Trophoblast cell (in vitro differentiated cells and primary cell): ENCODE results near the gene JARID2.

ENCODE experiments used
- DNase-seq, 2 donors: peaks; one replicate each; pipeline ENCODE4 v3.0.0-alpha.2; 2016
- H2AFZ ChIP-seq: 2 replicates; pipeline ENCODE4 v1.6.1; 2013; ENCODE audit warnings: low read length, moderate library complexity, mild to moderate bottlenecking; ENCODE audit not compliant: insufficient read depth, poor library complexity
- H2AK5ac ChIP-seq: 2 replicates; pipeline ENCODE4 v1.6.1; 2013; ENCODE audit warnings: mild to moderate bottlenecking, low read length
- H2BK120ac ChIP-seq: 2 replicates; pipeline ENCODE4 v1.6.1; 2013; ENCODE audit warnings: low read length, mild to moderate bottlenecking, moderate library complexity; ENCODE audit not compliant: insufficient read depth, poor library complexity
- H2BK12ac ChIP-seq: 2 replicates; pipeline ENCODE4 v1.6.1; 2013; ENCODE audit warnings: mild to moderate bottlenecking, low read length, moderate library complexity
- H2BK5ac ChIP-seq: 2 replicates; pipeline ENCODE4 v1.6.1; 2013; ENCODE audit warnings: low read length, low read depth, moderate library complexity, mild to moderate bottlenecking; ENCODE audit not compliant: poor library complexity
- H3K14ac ChIP-seq: 2 replicates; pipeline ENCODE4 v1.6.1; 2013; ENCODE audit warnings: mild to moderate bottlenecking, low read length
- H3K18ac ChIP-seq: 2 replicates; pipeline ENCODE4 v1.6.1; 2013; ENCODE audit warnings: mild to moderate bottlenecking, low read length
- H3K23ac ChIP-seq: 2 replicates; pipeline ENCODE4 v1.6.1; 2013; ENCODE audit warnings: low read length
- H3K27ac ChIP-seq: 2 replicates; pipeline ENCODE4 v1.5.1; 2013; ENCODE audit warnings: low read depth, mild to moderate bottlenecking, inconsistent platforms, low read length, moderate library complexity
- H3K27me3 ChIP-seq: 2 replicates; pipeline ENCODE4 v1.6.1; 2013; ENCODE audit warnings: inconsistent platforms, mild to moderate bottlenecking, low read length, moderate library complexity; ENCODE audit not compliant: insufficient read depth
- H3K36me3 ChIP-seq, 2 experiments: 1 replicate in 1 of 2; 2 replicates in 1 of 2; pipeline ENCODE4 v1.6.1; 2013; ENCODE audit warnings: low read length in 2 of 2, mild to moderate bottlenecking in 2 of 2, moderate library complexity in 1 of 2; ENCODE audit not compliant: insufficient read depth in 2 of 2, control insufficient read depth in 1 of 2
- H3K4ac ChIP-seq: 2 replicates; pipeline ENCODE4 v1.6.1; 2013; ENCODE audit warnings: low read depth, mild to moderate bottlenecking, low read length, moderate library complexity
- H3K4me1 ChIP-seq, 2 experiments: 1 replicate in 1 of 2; 2 replicates in 1 of 2; pipeline ENCODE4 v1.6.1; 2013; ENCODE audit warnings: low read length in 2 of 2, mild to moderate bottlenecking in 2 of 2, moderate library complexity in 1 of 2; ENCODE audit not compliant: insufficient read depth in 2 of 2, control insufficient read depth in 1 of 2
- H3K4me2 ChIP-seq: 2 replicates; pipeline ENCODE4 v1.6.1; 2013; ENCODE audit warnings: inconsistent platforms, mild to moderate bottlenecking, low read length, moderate library complexity
- H3K4me3 ChIP-seq: 2 replicates; pipeline ENCODE4 v1.5.1; 2013; ENCODE audit warnings: mild to moderate bottlenecking, low read depth, low read length, inconsistent platforms
- H3K79me1 ChIP-seq: one replicate; pipeline ENCODE4 v1.6.1; 2013; ENCODE audit warnings: low read length
- H3K79me2 ChIP-seq: 2 replicates; pipeline ENCODE4 v1.6.1; 2013; ENCODE audit warnings: low read length, mild to moderate bottlenecking; ENCODE audit not compliant: control insufficient read depth, insufficient read depth, poor library complexity
- H3K9ac ChIP-seq: 2 replicates; pipeline ENCODE4 v1.6.1; 2013; ENCODE audit warnings: mild to moderate bottlenecking, low read length
- H3K9me3 ChIP-seq: 2 replicates; pipeline ENCODE4 v1.6.1; 2013; ENCODE audit warnings: low read depth, mild to moderate bottlenecking, control low read depth, inconsistent platforms, low read length; ENCODE audit not compliant: insufficient read depth
- H4K12ac ChIP-seq: 2 replicates; pipeline ENCODE4 v1.6.1; 2013; ENCODE audit warnings: low read depth, mild to moderate bottlenecking, low read length, moderate library complexity
- H4K8ac ChIP-seq: 2 replicates; pipeline ENCODE4 v1.6.1; 2013; ENCODE audit warnings: low read depth, mild to moderate bottlenecking, low read length, moderate library complexity
- H4K91ac ChIP-seq: one replicate; pipeline ENCODE4 v1.6.1; 2013; ENCODE audit warnings: low read depth, mild to moderate bottlenecking, low read length, moderate library complexity
- WGBS: extraction: QIAGEN DNeasy Blood & Tissue Kit; methylation state at CpG from one replicate; pipeline ENCODE4 v1.1.7; 2013; ENCODE audit warnings: missing lambda C conversion rate; ENCODE audit not compliant: insufficient read length, insufficient coverage; ENCODE audit errors: extremely low coverage; 5-methylcytosine and 5-hydroxymethylcytosine counted together

Gene JARID2

GRCh38 chr6:15366003-15366535 is 120.2 kb downstream of the JARID2 start:
- WGBS: no CpG with 5 or more reads among the region's 6 CpGs
- no peak overlapping the region for H3K18ac ChIP-seq

GRCh38 chr6:15366879-15367278 is 121.0 kb downstream of the JARID2 start:
- H4K91ac ChIP-seq: no peak overlapping the region
- no peak for DNase-seq

More at GRCh38 chr6:15366003-15366535, 120.2 kb downstream of the JARID2 start:
- peak in 1 of 2 donors; percentile 72 for DNase-seq
- H2BK120ac ChIP-seq: no peak overlapping the region
- no peak overlapping the region for H2AFZ ChIP-seq
- no peak overlapping the region for H4K8ac ChIP-seq
- no peak overlapping the region for H3K27ac ChIP-seq
- H3K27me3 ChIP-seq: no peaks in the 10 kb centered on the region
- no peaks in the 10 kb centered on the region for H3K36me3 ChIP-seq
- H3K4me1 ChIP-seq: peaks cover 4 to 6% of the 10 kb centered on the region in 2 experiments
- no peak overlapping the region for H3K4me3 ChIP-seq
- H3K14ac ChIP-seq: no peak overlapping the region
- H3K4me2 ChIP-seq: no peak overlapping the region
- peaks cover 5% of the 10 kb centered on the region for H3K79me2 ChIP-seq
- H2BK12ac ChIP-seq: no peak overlapping the region
- H2BK5ac ChIP-seq: no peak overlapping the region
- H2AK5ac ChIP-seq: no peak overlapping the region
- H3K9ac ChIP-seq: no peak overlapping the region
- no peaks in the 10 kb centered on the region for H3K79me1 ChIP-seq
- no peaks in the 10 kb centered on the region for H3K9me3 ChIP-seq
- no peak overlapping the region for H3K4ac ChIP-seq
- H4K12ac ChIP-seq: no peak overlapping the region
- H4K91ac ChIP-seq: no peak overlapping the region
- no peak overlapping the region for H3K23ac ChIP-seq

GRCh38 chr6:15368186-15368585 is 122.3 kb downstream of the JARID2 start:
- Histone ChIP-seq H4K8ac (no peak overlapping the region), H3K4me1 (peaks cover 4 to 6% of the 10 kb centered on the region in 2 experiments), H2BK120ac (no peak overlapping the region), H3K27ac (no peak overlapping the region), H3K27me3 (no peaks in the 10 kb centered on the region), H3K18ac (no peak overlapping the region), H3K4me2 (no peak overlapping the region), H3K9ac (no peak overlapping the region), H3K4me3 (no peak overlapping the region), H4K91ac (no peak overlapping the region), H4K12ac (no peak overlapping the region), H3K36me3 (no peaks in the 10 kb centered on the region), H3K9me3 (no peaks in the 10 kb centered on the region), H2BK12ac (no peak overlapping the region), H3K79me1 (no peaks in the 10 kb centered on the region), H3K4ac (no peak overlapping the region), H3K23ac (no peak overlapping the region), H2AK5ac (no peak overlapping the region), H3K14ac (no peak overlapping the region), H2BK5ac (no peak overlapping the region), H3K79me2 (peaks cover 5% of the 10 kb centered on the region), H2AFZ (no peak overlapping the region)
- no peak for DNase-seq

More at GRCh38 chr6:15366879-15367278, 121.0 kb downstream of the JARID2 start:
- no peak overlapping the region for H3K4me3 ChIP-seq
- H2BK120ac ChIP-seq: no peak overlapping the region
- H2AK5ac ChIP-seq: no peak overlapping the region
- H2BK12ac ChIP-seq: no peak overlapping the region
- peaks cover 4 to 6% of the 10 kb centered on the region in 2 experiments for H3K4me1 ChIP-seq
- H3K4ac ChIP-seq: peak overlapping the region; percentile 35
- H3K79me1 ChIP-seq: no peaks in the 10 kb centered on the region
- no peak overlapping the region for H3K9ac ChIP-seq
- H3K23ac ChIP-seq: no peak overlapping the region
- no peaks in the 10 kb centered on the region for H3K9me3 ChIP-seq
- no peak overlapping the region for H2BK5ac ChIP-seq
- no peak overlapping the region for H4K12ac ChIP-seq
- no peak overlapping the region for H3K4me2 ChIP-seq
- H2AFZ ChIP-seq: no peak overlapping the region
- H3K18ac ChIP-seq: no peak overlapping the region
- H3K79me2 ChIP-seq: peaks cover 5% of the 10 kb centered on the region
- H4K8ac ChIP-seq: no peak overlapping the region
- no peak overlapping the region for H3K14ac ChIP-seq
- WGBS: no CpG with 5 or more reads among the region's 2 CpGs
- H3K27me3 ChIP-seq: no peaks in the 10 kb centered on the region
- H3K27ac ChIP-seq: no peak overlapping the region
- H3K36me3 ChIP-seq: no peaks in the 10 kb centered on the region

- H4K91ac ChIP-seq: no peak overlapping the region
- H2AFZ ChIP-seq: no peak overlapping the region
- no peak overlapping the region for H2BK120ac ChIP-seq
- H2BK12ac ChIP-seq: no peak overlapping the region
- H3K4me2 ChIP-seq: no peak overlapping the region
- no peaks in the 10 kb centered on the region for H3K9me3 ChIP-seq
- no CpG with 5 or more reads among the region's 5 CpGs for WGBS
- H3K36me3 ChIP-seq: no peaks in the 10 kb centered on the region
- no peak overlapping the region for H2BK5ac ChIP-seq
- no peak overlapping the region for H3K4ac ChIP-seq
- H4K8ac ChIP-seq: no peak overlapping the region
- H3K27ac ChIP-seq: no peak overlapping the region
- no peak overlapping the region for H3K23ac ChIP-seq
- no peaks in the 10 kb centered on the region for H3K79me1 ChIP-seq
- DNase-seq: peak in 1 of 2 donors; percentile 41
- H3K9ac ChIP-seq: no peak overlapping the region
- no peaks in the 10 kb centered on the region for H3K27me3 ChIP-seq
- H3K4me1 ChIP-seq: peaks cover 4 to 6% of the 10 kb centered on the region in 2 experiments
- peaks cover 5% of the 10 kb centered on the region for H3K79me2 ChIP-seq
- no peak overlapping the region for H2AK5ac ChIP-seq
- H3K18ac ChIP-seq: no peak overlapping the region
- H3K14ac ChIP-seq: no peak overlapping the region
- H4K12ac ChIP-seq: no peak overlapping the region
- H3K4me3 ChIP-seq: no peak overlapping the region
Measured at GRCh38 chr6:15368873-15369272, 123.0 kb downstream of the JARID2 start.
